ENCODE results near the gene AGK.

Gene AGK

GRCh38 chr7:141544831-141545230 is 6.4 kb upstream of the AGK start:
- Histone ChIP-seq H2AFZ (ENCODE audit: low read depth, low read length) (no peak overlapping the region), H3K4me1 (ENCODE audit: low read length) (0 out of 2 replicates have a peak, but pooled peaks cover 4% of the 10 kb centered on the region), H3K27me3 (ENCODE audit: low read depth, low read length) (no peaks in the 10 kb centered on the region), H3K36me3 (replicated peaks; ENCODE audit: low read depth, low read length) (no peaks in the 10 kb centered on the region), H4K20me1 (ENCODE audit: insufficient read depth, low read length) (no peaks in the 10 kb centered on the region), H3K9me3 (ENCODE audit: insufficient read depth, low read length) (no peaks in the 10 kb centered on the region), H3K4me3 (ENCODE audit: low read length) (no peak overlapping the region), H3K4me2 (ENCODE audit: low read length) (no peak overlapping the region), H3K79me2 (ENCODE audit: low read length) (no peaks in the 10 kb centered on the region), H3K27ac (ENCODE audit: low read length) (no peak overlapping the region), H3K9ac (ENCODE audit: low read length) (no peak overlapping the region)
- TF ChIP-seq EZH2phosphoT487 (IDR thresholded peaks at IDR 0.05; ENCODE audit: low read depth) (no peak), CTCF (IDR thresholded peaks at IDR 0.05; ENCODE audit: low read depth, low read length) (no peak)

GRCh38 chr7:141549582-141549981 is 1.6 kb upstream of the AGK start:
- Histone ChIP-seq H3K9me3 (ENCODE audit: insufficient read depth, low read length) (no peaks in the 10 kb centered on the region), H3K27ac (ENCODE audit: low read length) (no peak overlapping the region), H3K9ac (ENCODE audit: low read length) (no peak overlapping the region), H3K36me3 (replicated peaks; ENCODE audit: low read depth, low read length) (no peaks in the 10 kb centered on the region), H3K4me1 (ENCODE audit: low read length) (peaks cover 18% of the 10 kb centered on the region), H3K4me2 (ENCODE audit: low read length) (no peak overlapping the region), H4K20me1 (ENCODE audit: insufficient read depth, low read length) (no peaks in the 10 kb centered on the region), H3K27me3 (ENCODE audit: low read depth, low read length) (no peaks in the 10 kb centered on the region), H3K4me3 (ENCODE audit: low read length) (no peak overlapping the region), H3K79me2 (ENCODE audit: low read length) (peaks cover 24% of the 10 kb centered on the region), H2AFZ (ENCODE audit: low read depth, low read length) (no peak overlapping the region)
- TF ChIP-seq EZH2phosphoT487 (IDR thresholded peaks at IDR 0.05; ENCODE audit: low read depth) (no peak), CTCF (IDR thresholded peaks at IDR 0.05; ENCODE audit: low read depth, low read length) (no peak)

- H3K4me1 ChIP-seq (ENCODE audit: low read length): peaks cover 18% of the 10 kb centered on the region
- no peak overlapping the region for H3K27ac ChIP-seq (ENCODE audit: low read length)
- peak overlapping the region; percentile 75 for H3K4me2 ChIP-seq (ENCODE audit: low read length)
- H3K9me3 ChIP-seq (ENCODE audit: insufficient read depth, low read length): no peaks in the 10 kb centered on the region
- TF ChIP-seq EZH2phosphoT487 (IDR thresholded peaks at IDR 0.05; ENCODE audit: low read depth): no peak
- TF ChIP-seq CTCF (IDR thresholded peaks at IDR 0.05; ENCODE audit: low read depth, low read length): no peak
- peaks cover 24% of the 10 kb centered on the region for H3K79me2 ChIP-seq (ENCODE audit: low read length)
- peak overlapping the region; percentile 86 for H3K4me3 ChIP-seq (ENCODE audit: low read length)
- H3K9ac ChIP-seq (ENCODE audit: low read length): peak overlapping the region; percentile 82
- H4K20me1 ChIP-seq (ENCODE audit: insufficient read depth, low read length): no peaks in the 10 kb centered on the region
- H2AFZ ChIP-seq (ENCODE audit: low read depth, low read length): peak overlapping the region; percentile 100
- H3K27me3 ChIP-seq (ENCODE audit: low read depth, low read length): no peaks in the 10 kb centered on the region
- H3K36me3 ChIP-seq (replicated peaks; ENCODE audit: low read depth, low read length): peaks cover 2% of the 10 kb centered on the region
Measured at GRCh38 chr7:141550386-141551093, 670 bp upstream of the AGK start.

- Histone ChIP-seq H3K36me3 (replicated peaks; ENCODE audit: low read depth, low read length) (peaks cover 5% of the 10 kb centered on the region), H3K9ac (ENCODE audit: low read length) (peak overlapping the region; percentile 82), H3K79me2 (ENCODE audit: low read length) (peaks cover 24% of the 10 kb centered on the region), H3K4me2 (ENCODE audit: low read length) (peak overlapping the region; percentile 75), H3K4me3 (ENCODE audit: low read length) (peak overlapping the region; percentile 86), H3K27me3 (ENCODE audit: low read depth, low read length) (no peaks in the 10 kb centered on the region), H3K9me3 (ENCODE audit: insufficient read depth, low read length) (no peaks in the 10 kb centered on the region), H2AFZ (ENCODE audit: low read depth, low read length) (peak overlapping the region; percentile 100), H3K27ac (ENCODE audit: low read length) (peak overlapping the region; percentile 9; the same call in 1 of the 2 replicates), H3K4me1 (ENCODE audit: low read length) (peaks cover 18% of the 10 kb centered on the region), H4K20me1 (ENCODE audit: insufficient read depth, low read length) (no peaks in the 10 kb centered on the region)
- TF ChIP-seq CTCF (IDR thresholded peaks at IDR 0.05; ENCODE audit: low read depth, low read length): no peak
- TF ChIP-seq EZH2phosphoT487 (IDR thresholded peaks at IDR 0.05; ENCODE audit: low read depth): no peak
Measured at GRCh38 chr7:141551782-141552181, 572 bp downstream of the AGK start.

All from OCI-LY3 (cell line).